Prostate gland (tissue), 2 donors: ENCODE data around the gene NUP205.

Experiments used
- POLR2AphosphoS5 ChIP-seq: sonication (generic); formaldehyde crosslinking; IDR thresholded peaks from one replicate; pipeline ENCODE4 v1.6.1; 2017; ENCODE audit warnings: antibody characterized with exemption
- TF ChIP-seq, protein P1 (sequence below), 4 experiments: fragments of 200-600 bp in 2 of 4; fragments of 450-650 bp in 2 of 4; sonication (generic) in 2 of 4; IDR thresholded peaks; 1 replicate in 3 of 4; 2 replicates in 1 of 4; pipeline ENCODE4 v1.5.1; 2016 to 2019; ENCODE audit warnings: antibody characterized with exemption in 4 of 4, mild to moderate bottlenecking in 2 of 4, moderate library complexity in 2 of 4

DNA sequence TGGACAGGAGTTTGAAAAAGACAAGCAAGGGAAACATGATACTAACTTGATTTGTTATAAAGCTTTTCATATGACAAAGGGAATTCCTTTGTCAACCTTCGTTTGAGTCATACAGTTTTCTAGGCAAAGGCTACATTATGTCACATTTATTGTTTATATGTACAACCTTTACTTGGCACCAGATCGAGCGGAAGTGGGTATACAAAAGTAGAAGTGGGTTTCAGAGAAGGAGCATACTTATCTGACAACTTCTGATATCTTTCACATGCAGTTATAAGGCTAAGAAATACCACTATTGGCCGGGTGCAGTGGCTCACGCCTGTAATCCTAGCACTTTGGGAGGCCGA, 115.6 kb downstream of the NUP205 start:
- TF ChIP-seq, protein P1, sequence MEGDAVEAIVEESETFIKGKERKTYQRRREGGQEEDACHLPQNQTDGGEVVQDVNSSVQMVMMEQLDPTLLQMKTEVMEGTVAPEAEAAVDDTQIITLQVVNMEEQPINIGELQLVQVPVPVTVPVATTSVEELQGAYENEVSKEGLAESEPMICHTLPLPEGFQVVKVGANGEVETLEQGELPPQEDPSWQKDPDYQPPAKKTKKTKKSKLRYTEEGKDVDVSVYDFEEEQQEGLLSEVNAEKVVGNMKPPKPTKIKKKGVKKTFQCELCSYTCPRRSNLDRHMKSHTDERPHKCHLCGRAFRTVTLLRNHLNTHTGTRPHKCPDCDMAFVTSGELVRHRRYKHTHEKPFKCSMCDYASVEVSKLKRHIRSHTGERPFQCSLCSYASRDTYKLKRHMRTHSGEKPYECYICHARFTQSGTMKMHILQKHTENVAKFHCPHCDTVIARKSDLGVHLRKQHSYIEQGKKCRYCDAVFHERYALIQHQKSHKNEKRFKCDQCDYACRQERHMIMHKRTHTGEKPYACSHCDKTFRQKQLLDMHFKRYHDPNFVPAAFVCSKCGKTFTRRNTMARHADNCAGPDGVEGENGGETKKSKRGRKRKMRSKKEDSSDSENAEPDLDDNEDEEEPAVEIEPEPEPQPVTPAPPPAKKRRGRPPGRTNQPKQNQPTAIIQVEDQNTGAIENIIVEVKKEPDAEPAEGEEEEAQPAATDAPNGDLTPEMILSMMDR (IDR thresholded peaks at IDR 0.05): no peak
- TF ChIP-seq POLR2AphosphoS5: no peak
